ENCODE data around the gene RPP14. TPM values are rescaled to one million over a fixed set of nuclear protein-coding genes. Genes with fewer than 3 reads are reported as not detected.
A peak's percentile ranks its signal among the peaks of the same experiment; 100 is the strongest.
"Not testable (repeated sequence)": the region's sequence is repeated elsewhere in the genome, so short reads cannot be mapped to it uniquely, and the experiment has no call there.

RPP14 gene
- polyA plus RNA-seq, 3 donors from 2014 or later, result 2.7 to 7.4 (median 3.2) TPM

GRCh38 chr3:58329922-58330413, 23.9 kb downstream of the RPP14 start:
- peaks cover 19 to 26% of the 10 kb centered on the region in 2 donors for H3K4me1 Mint-ChIP-seq
- no peaks in the 10 kb centered on the region for H3K9me3 Mint-ChIP-seq
- H3K27me3 Mint-ChIP-seq (ENCODE audit: low read depth in 3 of 3), result peaks cover 2 to 7% (median 2%) of the 10 kb centered on the region in 3 donors
- H3K4me3 Mint-ChIP-seq, result no peak overlapping the region
- DNase-seq, result no peak
- no peaks in the 10 kb centered on the region for H3K36me3 Mint-ChIP-seq
- H3K27ac Mint-ChIP-seq, result no peak overlapping the region

- no peak for DNase-seq
- Mint-ChIP-seq H3K4me1 (peaks cover 35 to 43% of the 10 kb centered on the region in 2 donors), H3K9me3 (no peaks in the 10 kb centered on the region), H3K4me3 (peak overlapping the region; percentile 66 to 79 (median 74)), H3K36me3 (peaks cover 0 to 4% (median 0%) of the 10 kb centered on the region in 3 donors), H3K27me3 (ENCODE audit: low read depth in 3 of 3) (peaks cover 2 to 7% (median 2%) of the 10 kb centered on the region in 3 donors), H3K27ac (peak overlapping the region in 1 of 6 donors; percentile 84)
Measured at GRCh38 chr3:58331593-58332152, 25.6 kb downstream of the RPP14 start.

GRCh38 chr3:58332575-58333188, 26.6 kb downstream of the RPP14 start, which contains the start of gene PXK:
Gene PXK, plus strand, starts transcription at chr3:58332892. Its CDS starts 97 bp downstream, at chr3:58332989.
- Mint-ChIP-seq H3K27me3 (ENCODE audit: low read depth in 3 of 3) (peaks cover 2 to 7% (median 2%) of the 10 kb centered on the region in 3 donors), H3K36me3 (peaks cover 0 to 4% (median 0%) of the 10 kb centered on the region in 3 donors), H3K9me3 (no peaks in the 10 kb centered on the region), H3K27ac (peak within 1 kb of the TSS; percentile 74 to 99 (median 94)), H3K4me3 (peak within 1 kb of the TSS; percentile 99 to 100 (median 99)), H3K4me1 (peaks cover 35 to 51% of the 10 kb centered on the region in 2 donors)
- peak; percentile 83 to 85 (median 83) for DNase-seq

- peak overlapping the region; percentile 74 to 99 (median 94) for H3K27ac Mint-ChIP-seq
- DNase-seq, result peak in 2 of 3 donors; percentile 17 to 31
- peak overlapping the region; percentile 99 to 100 (median 99) for H3K4me3 Mint-ChIP-seq
- H3K9me3 Mint-ChIP-seq, result no peaks in the 10 kb centered on the region
- peaks cover 35 to 51% of the 10 kb centered on the region in 2 donors for H3K4me1 Mint-ChIP-seq
- peaks cover 2 to 7% (median 2%) of the 10 kb centered on the region in 3 donors for H3K27me3 Mint-ChIP-seq (ENCODE audit: low read depth in 3 of 3)
- H3K36me3 Mint-ChIP-seq, result peaks cover 0 to 4% (median 0%) of the 10 kb centered on the region in 3 donors
Measured at GRCh38 chr3:58333206-58334012, 27.4 kb downstream of the RPP14 start.

GRCh38 chr3:58334013-58334321, 27.9 kb downstream of the RPP14 start:
- Mint-ChIP-seq H3K4me3 (peak overlapping the region; percentile 99 to 100 (median 99)), H3K9me3 (no peaks in the 10 kb centered on the region), H3K4me1 (peaks cover 37 to 51% of the 10 kb centered on the region in 2 donors), H3K27ac (peak overlapping the region; percentile 74 to 99 (median 94)), H3K36me3 (peaks cover 2 to 4% (median 2%) of the 10 kb centered on the region in 3 donors), H3K27me3 (ENCODE audit: low read depth in 3 of 3) (peaks cover 2 to 7% (median 2%) of the 10 kb centered on the region in 3 donors)
- no peak for DNase-seq

GRCh38 chr3:58334506-58334884, 28.4 kb downstream of the RPP14 start:
- H3K27me3 Mint-ChIP-seq (ENCODE audit: low read depth in 3 of 3), result peaks cover 2 to 7% (median 2%) of the 10 kb centered on the region in 3 donors
- H3K36me3 Mint-ChIP-seq, result peaks cover 3 to 6% (median 4%) of the 10 kb centered on the region in 3 donors
- H3K27ac Mint-ChIP-seq, result peak overlapping the region; percentile 74 to 98 (median 92)
- H3K9me3 Mint-ChIP-seq, result no peaks in the 10 kb centered on the region
- DNase-seq, result no peak
- peak overlapping the region; percentile 99 to 100 (median 99) for H3K4me3 Mint-ChIP-seq
- peaks cover 40 to 51% of the 10 kb centered on the region in 2 donors for H3K4me1 Mint-ChIP-seq

- H3K27ac Mint-ChIP-seq, result peak overlapping the region; percentile 74 to 95 (median 88)
Measured at GRCh38 chr3:58335652-58335947, 29.6 kb downstream of the RPP14 start.

GRCh38 chr3:58336135-58336882, 30.3 kb downstream of the RPP14 start:
- Mint-ChIP-seq H3K27ac (peak overlapping the region in 5 of 6 donors; percentile 1 to 95 (median 81)), H3K27me3 (ENCODE audit: low read depth in 3 of 3) (peaks cover 0 to 6% (median 2%) of the 10 kb centered on the region in 3 donors), H3K4me1 (peaks cover 45 to 57% of the 10 kb centered on the region in 2 donors), H3K4me3 (no peak overlapping the region), H3K36me3 (peaks cover 8 to 12% (median 8%) of the 10 kb centered on the region in 3 donors), H3K9me3 (no peaks in the 10 kb centered on the region)
- no peak for DNase-seq

More at GRCh38 chr3:58335652-58335947, 29.6 kb downstream of the RPP14 start:
- Mint-ChIP-seq H3K36me3 (peaks cover 3 to 7% (median 4%) of the 10 kb centered on the region in 3 donors), H3K27me3 (ENCODE audit: low read depth in 3 of 3) (peaks cover 2 to 7% (median 2%) of the 10 kb centered on the region in 3 donors), H3K9me3 (no peaks in the 10 kb centered on the region), H3K4me3 (peak overlapping the region; percentile 99 to 100 (median 99)), H3K4me1 (peaks cover 41 to 51% of the 10 kb centered on the region in 2 donors)
- no peak for DNase-seq

GRCh38 chr3:58337190-58337589, 31.1 kb downstream of the RPP14 start:
- Mint-ChIP-seq H3K27ac (no peak overlapping the region), H3K4me3 (no peak overlapping the region), H3K9me3 (no peaks in the 10 kb centered on the region), H3K4me1 (peaks cover 42 to 51% of the 10 kb centered on the region in 2 donors), H3K27me3 (ENCODE audit: low read depth in 3 of 3) (peaks cover 0 to 6% (median 2%) of the 10 kb centered on the region in 3 donors), H3K36me3 (peaks cover 8 to 12% (median 8%) of the 10 kb centered on the region in 3 donors)
- no peak for DNase-seq

GRCh38 chr3:58339146-58339545, 33.1 kb downstream of the RPP14 start:
- peaks cover 33 to 50% of the 10 kb centered on the region in 2 donors for H3K4me1 Mint-ChIP-seq
- H3K27ac Mint-ChIP-seq, H3K4me3 Mint-ChIP-seq: not testable (repeated sequence)

GRCh38 chr3:58340594-58341244, 34.7 kb downstream of the RPP14 start:
- peaks cover 8 to 16% (median 15%) of the 10 kb centered on the region in 3 donors for H3K36me3 Mint-ChIP-seq
- H3K9me3 Mint-ChIP-seq, result no peaks in the 10 kb centered on the region
- H3K4me3 Mint-ChIP-seq, result no peak overlapping the region
- peaks cover 18 to 35% of the 10 kb centered on the region in 2 donors for H3K4me1 Mint-ChIP-seq
- no peak for DNase-seq
- no peak overlapping the region for H3K27ac Mint-ChIP-seq
- H3K27me3 Mint-ChIP-seq (ENCODE audit: low read depth in 3 of 3), result no peaks in the 10 kb centered on the region

More at GRCh38 chr3:58339146-58339545, 33.1 kb downstream of the RPP14 start:
- not testable (repeated sequence) for H3K27me3 Mint-ChIP-seq (ENCODE audit: low read depth in 3 of 3); H3K9me3 Mint-ChIP-seq; DNase-seq
- peaks cover 8 to 16% (median 15%) of the 10 kb centered on the region in 3 donors for H3K36me3 Mint-ChIP-seq

GRCh38 chr3:58341376-58341775, 35.3 kb downstream of the RPP14 start:
- Mint-ChIP-seq H3K9me3 (no peaks in the 10 kb centered on the region), H3K4me1 (peaks cover 16 to 35% of the 10 kb centered on the region in 2 donors), H3K27me3 (ENCODE audit: low read depth in 3 of 3) (no peaks in the 10 kb centered on the region), H3K27ac (no peak overlapping the region), H3K36me3 (peaks cover 8 to 15% (median 13%) of the 10 kb centered on the region in 3 donors), H3K4me3 (no peak overlapping the region)
- no peak for DNase-seq
